ENCODE measurements around the gene LRG1.
A peak's percentile ranks its signal among the peaks of the same experiment; 100 is the strongest.

The LRG1 gene

DNA sequence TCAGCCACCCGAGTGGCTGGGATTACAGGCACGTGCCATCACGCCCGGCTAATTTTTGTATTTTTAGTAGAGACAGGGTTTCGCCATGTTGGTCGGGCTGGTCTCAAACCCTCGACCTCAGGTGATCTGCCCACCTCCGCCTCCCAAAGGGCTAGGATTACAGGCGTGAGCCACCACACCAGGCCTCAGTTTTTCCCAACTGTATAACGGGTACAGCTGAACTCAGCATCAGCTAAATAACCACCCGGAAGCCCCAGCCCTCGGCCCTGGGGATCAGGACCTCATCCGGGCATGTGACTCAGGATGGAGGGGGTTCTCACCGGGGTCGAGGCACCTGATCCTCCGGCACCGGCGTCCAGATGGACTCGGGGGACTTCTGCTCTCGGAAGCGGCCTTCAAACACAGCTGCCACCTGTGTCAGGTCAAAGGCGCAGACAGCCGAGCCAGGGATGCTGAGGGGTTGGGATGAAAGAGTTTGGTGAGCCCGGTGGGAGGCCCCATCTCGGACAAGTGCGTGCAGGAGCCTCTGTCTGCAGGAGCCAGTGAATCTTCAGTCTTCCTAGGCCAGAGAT lies 10.7 kb upstream of the LRG1 start:
- no peak overlapping the region for H3K4me3 ChIP-seq (ENCODE audit: low read depth, low read length)
- TF ChIP-seq, protein P1, sequence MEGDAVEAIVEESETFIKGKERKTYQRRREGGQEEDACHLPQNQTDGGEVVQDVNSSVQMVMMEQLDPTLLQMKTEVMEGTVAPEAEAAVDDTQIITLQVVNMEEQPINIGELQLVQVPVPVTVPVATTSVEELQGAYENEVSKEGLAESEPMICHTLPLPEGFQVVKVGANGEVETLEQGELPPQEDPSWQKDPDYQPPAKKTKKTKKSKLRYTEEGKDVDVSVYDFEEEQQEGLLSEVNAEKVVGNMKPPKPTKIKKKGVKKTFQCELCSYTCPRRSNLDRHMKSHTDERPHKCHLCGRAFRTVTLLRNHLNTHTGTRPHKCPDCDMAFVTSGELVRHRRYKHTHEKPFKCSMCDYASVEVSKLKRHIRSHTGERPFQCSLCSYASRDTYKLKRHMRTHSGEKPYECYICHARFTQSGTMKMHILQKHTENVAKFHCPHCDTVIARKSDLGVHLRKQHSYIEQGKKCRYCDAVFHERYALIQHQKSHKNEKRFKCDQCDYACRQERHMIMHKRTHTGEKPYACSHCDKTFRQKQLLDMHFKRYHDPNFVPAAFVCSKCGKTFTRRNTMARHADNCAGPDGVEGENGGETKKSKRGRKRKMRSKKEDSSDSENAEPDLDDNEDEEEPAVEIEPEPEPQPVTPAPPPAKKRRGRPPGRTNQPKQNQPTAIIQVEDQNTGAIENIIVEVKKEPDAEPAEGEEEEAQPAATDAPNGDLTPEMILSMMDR (IDR thresholded peaks at IDR 0.05; ENCODE audit: low read depth, low read length) = no peak
- DNase-seq (ENCODE audit: low read depth, low spot score) = no peak
- in situ Hi-C loops (cut with HindIII; ENCODE audit: low sequenced_read_pairs) = no loop called here

DNA sequence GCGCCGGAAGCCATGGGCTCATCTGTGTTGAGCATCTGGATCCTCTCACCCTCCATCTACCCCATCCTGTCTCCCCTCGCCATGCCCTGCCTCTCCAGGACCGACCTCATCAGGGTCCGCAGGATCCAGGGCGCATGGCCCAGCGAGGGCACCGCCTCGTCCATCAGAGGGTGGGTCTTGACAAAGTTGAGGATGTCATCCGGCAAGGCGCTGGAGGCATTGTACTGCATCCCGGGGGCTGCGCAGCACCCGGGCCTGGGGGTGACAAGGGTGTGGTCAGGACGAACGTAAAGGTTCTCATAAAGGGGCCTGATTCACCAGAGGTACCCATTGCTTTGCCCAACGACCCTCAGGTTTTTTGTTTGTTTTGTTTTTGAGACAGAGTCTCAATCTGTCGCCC lies 10.2 kb upstream of the LRG1 start:
- no peak overlapping the region for H3K4me3 ChIP-seq (ENCODE audit: low read depth, low read length)
- in situ Hi-C loops (cut with HindIII; ENCODE audit: low sequenced_read_pairs) = no loop called here
- DNase-seq (ENCODE audit: low read depth, low spot score) = no peak
- TF ChIP-seq, protein P1 (IDR thresholded peaks at IDR 0.05; ENCODE audit: low read depth, low read length) = no peak

GRCh38 chr19:4548238-4548584 lies 8.4 kb upstream of the LRG1 start:
- H3K4me3 ChIP-seq (ENCODE audit: low read depth, low read length) = no peak overlapping the region
- DNase-seq (ENCODE audit: low read depth, low spot score) = no peak
- TF ChIP-seq, protein P1 (IDR thresholded peaks at IDR 0.05; ENCODE audit: low read depth, low read length) = no peak
- in situ Hi-C loops (cut with HindIII; ENCODE audit: low sequenced_read_pairs) = no loop called here

GRCh38 chr19:4547303-4548237 lies 7.7 kb upstream of the LRG1 start:
- no peak for DNase-seq (ENCODE audit: low read depth, low spot score)
- no peak overlapping the region for H3K4me3 ChIP-seq (ENCODE audit: low read depth, low read length)
- TF ChIP-seq, protein P1 (IDR thresholded peaks at IDR 0.05; ENCODE audit: low read depth, low read length) = peak; percentile 48
- in situ Hi-C loops (cut with HindIII; ENCODE audit: low sequenced_read_pairs) = no loop called here

- TF ChIP-seq, protein P1 (IDR thresholded peaks at IDR 0.05; ENCODE audit: low read depth, low read length) = no peak
- no peak for DNase-seq (ENCODE audit: low read depth, low spot score)
- in situ Hi-C loops (cut with HindIII; ENCODE audit: low sequenced_read_pairs) = no loop called here
- no peak overlapping the region for H3K4me3 ChIP-seq (ENCODE audit: low read depth, low read length)
These were observed 4.2 kb upstream of the LRG1 start for GRCh38 chr19:4543842-4544647.

Measured in astrocyte of the spinal cord (primary cell).